Hepatic stellate cell (primary cell): Measurements from ENCODE around the gene EPN3.

ENCODE experiments used
- DNase-seq: peaks from one replicate; pipeline ENCODE4 v3.0.0; 2011; ENCODE audit warnings: low spot score

The EPN3 gene

GRCh38 chr17:50570032-50570431, 37.5 kb downstream of the EPN3 start:
- no peak for DNase-seq

- no peak for DNase-seq
Measured at GRCh38 chr17:50570528-50570927, 38.0 kb downstream of the EPN3 start.

- no peak for DNase-seq
Measured at GRCh38 chr17:50571681-50572080, 39.1 kb downstream of the EPN3 start.

- no peak for DNase-seq
Measured at GRCh38 chr17:50572541-50572940, 40.0 kb downstream of the EPN3 start.

- no peak for DNase-seq
Measured at GRCh38 chr17:50573866-50574611, 41.5 kb downstream of the EPN3 start.

- DNase-seq, result no peak
Measured at GRCh38 chr17:50575581-50576210, 43.2 kb downstream of the EPN3 start.

GRCh38 chr17:50576864-50577263, 44.3 kb downstream of the EPN3 start:
- no peak for DNase-seq

GRCh38 chr17:50577451-50577954, 45.0 kb downstream of the EPN3 start:
- no peak for DNase-seq

GRCh38 chr17:50578173-50578572, 45.6 kb downstream of the EPN3 start:
- DNase-seq, result no peak

- no peak for DNase-seq
Measured at GRCh38 chr17:50579399-50579798, 46.9 kb downstream of the EPN3 start.

- DNase-seq, result no peak
Measured at GRCh38 chr17:50580646-50581045, 48.1 kb downstream of the EPN3 start.

GRCh38 chr17:50581316-50581715, 48.8 kb downstream of the EPN3 start:
- no peak for DNase-seq

- DNase-seq, result no peak
Measured at GRCh38 chr17:50582741-50583140, 50.2 kb downstream of the EPN3 start.

- DNase-seq, result no peak
Measured at GRCh38 chr17:50583641-50584040, 51.1 kb downstream of the EPN3 start.

- DNase-seq, result no peak
Measured at GRCh38 chr17:50584116-50584515, 51.6 kb downstream of the EPN3 start.

- no peak for DNase-seq
Measured at GRCh38 chr17:50584749-50585148, 52.2 kb downstream of the EPN3 start.

- DNase-seq, result no peak
Measured at GRCh38 chr17:50585346-50585745, 52.8 kb downstream of the EPN3 start.

GRCh38 chr17:50585891-50586290, 53.4 kb downstream of the EPN3 start:
- DNase-seq, result no peak

GRCh38 chr17:50586421-50587247, 54.1 kb downstream of the EPN3 start:
- DNase-seq, result no peak

GRCh38 chr17:50587571-50587970, 55.0 kb downstream of the EPN3 start:
- DNase-seq, result no peak

GRCh38 chr17:50588391-50589049, 56.0 kb downstream of the EPN3 start:
- DNase-seq, result no peak

- no peak for DNase-seq
Measured at GRCh38 chr17:50589095-50589705, 56.7 kb downstream of the EPN3 start.
